Breast epithelium (tissue), 4 donors: ENCODE data around the gene SERTAD1. TPM values are rescaled to one million over a fixed set of nuclear protein-coding genes. Genes with fewer than 3 reads are reported as not detected.
A peak's percentile ranks its signal among the peaks of the same experiment; 100 is the strongest.
"Not testable (repeated sequence)": the region's sequence is repeated elsewhere in the genome, so short reads cannot be mapped to it uniquely, and the experiment has no call there.

Source experiments
- DNase-seq, 2 donors: peaks; one replicate each; pipeline ENCODE4 v3.0.0-alpha.2; 2019; ENCODE audit warnings: low spot score in 2 of 2
- H3K27ac ChIP-seq, 2 donors: fragments of 200-600 bp; sonication (generic) in 1 of 2; one replicate each; pipeline ENCODE4 v1.5.1; 2016 to 2019; ENCODE audit warnings: mild to moderate bottlenecking in 1 of 2
- H3K27me3 ChIP-seq, 2 donors: fragments of 200-600 bp; sonication (generic) in 1 of 2; one replicate each; pipeline versions ENCODE4 v1.5.1 to v1.6.0; 2017 to 2019; ENCODE audit warnings: control low read depth in 1 of 2, mild to moderate bottlenecking in 1 of 2
- H3K36me3 ChIP-seq: fragments of 200-600 bp; one replicate; pipeline ENCODE4 v1.5.1; 2019
- H3K4me1 ChIP-seq, 2 donors: fragments of 200-600 bp; sonication (generic); one replicate each; pipeline ENCODE4 v1.5.1; 2016 to 2019; ENCODE audit warnings: control low read depth in 1 of 2
- H3K4me3 ChIP-seq, 3 donors: fragments of 200-600 bp; sonication (generic); 1 replicate in 2 of 3; 2 replicates in 1 of 3; pipeline ENCODE4 v1.5.1; 2016 to 2019; ENCODE audit warnings: mild to moderate bottlenecking in 3 of 3, moderate library complexity in 2 of 3
- H3K9me3 ChIP-seq, 2 donors: fragments of 200-600 bp; sonication (generic) in 1 of 2; one replicate each; pipeline ENCODE4 v1.5.1; 2016 to 2019; ENCODE audit warnings: control low read depth in 1 of 2
- POLR2A ChIP-seq: fragments of 450-650 bp; IDR thresholded peaks from one replicate; pipeline ENCODE4 v1.6.1; 2016; ENCODE audit warnings: antibody characterized with exemption, mild to moderate bottlenecking, moderate library complexity
- POLR2AphosphoS5 ChIP-seq, 3 donors: sonication (generic); formaldehyde crosslinking; IDR thresholded peaks; one replicate each; pipeline ENCODE4 v1.6.1; 2017; ENCODE audit warnings: antibody characterized with exemption in 3 of 3
- intact Hi-C: fragments of 100-400 bp; cut with DNase I; formaldehyde crosslinking; loops from one replicate; pipeline ENCODE4 v1.15.1; 2023; ENCODE audit warnings: low total_unique reads
- total RNA-seq, 3 donors: library from RNA; depleted of rRNA; stranded (reverse); fragments of >200 nt; gene quantifications; one replicate each; pipeline ENCODE4 v1.1.0, GENCODE V29; 2016
- TF ChIP-seq, protein P1 (sequence below), 3 donors: fragments of 450-650 bp; IDR thresholded peaks; one replicate each; pipeline ENCODE4 v1.5.1; 2016 to 2017; ENCODE audit warnings: antibody characterized with exemption in 3 of 3, mild to moderate bottlenecking in 3 of 3, moderate library complexity in 3 of 3

The SERTAD1 gene
- total RNA-seq, 3 donors from 2014 or later = 10.4 to 25.3 (median 18.0) TPM

DNA sequence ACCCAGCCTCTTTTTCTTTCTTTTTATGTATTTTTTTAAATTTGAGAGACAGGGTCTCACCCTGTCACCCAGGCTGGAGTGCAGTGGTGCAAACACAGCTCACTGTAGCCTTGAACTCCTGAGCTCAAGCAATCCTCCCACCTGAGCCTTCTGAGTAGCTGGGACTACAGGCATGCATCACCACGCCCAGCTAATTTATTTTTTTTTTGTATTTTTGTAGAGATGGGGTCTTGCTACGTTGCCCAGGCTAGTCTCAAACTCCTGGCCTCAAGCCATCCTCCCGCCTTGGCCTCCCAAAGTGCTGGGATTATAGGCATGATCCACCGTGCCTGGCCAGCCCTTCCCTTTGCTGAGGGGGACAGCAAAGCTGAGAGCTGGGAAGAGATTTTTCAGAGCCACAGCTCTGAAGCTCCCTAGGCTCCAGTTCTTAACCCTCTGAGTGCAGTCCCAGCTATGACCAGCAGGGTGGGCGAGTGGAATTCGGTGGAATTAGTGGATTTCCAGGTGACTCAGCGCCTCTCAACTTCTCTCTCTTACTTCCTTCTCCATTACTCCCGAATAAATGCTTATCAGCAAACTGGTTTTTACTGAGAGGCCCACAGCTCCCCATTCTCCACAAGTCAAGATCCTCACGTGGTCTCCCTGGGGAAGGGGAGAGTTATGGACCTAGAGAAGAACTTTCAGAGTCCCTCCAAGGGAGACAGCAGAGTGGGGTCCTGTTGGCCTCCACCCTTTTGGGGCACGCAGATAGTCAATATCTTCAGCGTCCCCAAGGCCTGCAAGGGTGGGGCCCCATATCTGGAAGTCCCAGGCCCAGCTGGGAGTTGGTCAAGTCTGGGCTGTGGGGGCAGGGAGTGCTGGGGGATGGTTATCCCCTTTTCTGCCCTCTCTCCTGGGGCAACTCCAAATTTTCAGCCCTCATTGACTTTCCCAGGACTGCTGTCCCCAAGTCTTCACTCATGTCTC, 38.5 kb upstream of the SERTAD1 start:
- peaks cover 3 to 19% of the 10 kb centered on the region in 2 donors for H3K4me1 ChIP-seq
- DNase-seq = peak; percentile 75 to 86
- TF ChIP-seq, protein P1, sequence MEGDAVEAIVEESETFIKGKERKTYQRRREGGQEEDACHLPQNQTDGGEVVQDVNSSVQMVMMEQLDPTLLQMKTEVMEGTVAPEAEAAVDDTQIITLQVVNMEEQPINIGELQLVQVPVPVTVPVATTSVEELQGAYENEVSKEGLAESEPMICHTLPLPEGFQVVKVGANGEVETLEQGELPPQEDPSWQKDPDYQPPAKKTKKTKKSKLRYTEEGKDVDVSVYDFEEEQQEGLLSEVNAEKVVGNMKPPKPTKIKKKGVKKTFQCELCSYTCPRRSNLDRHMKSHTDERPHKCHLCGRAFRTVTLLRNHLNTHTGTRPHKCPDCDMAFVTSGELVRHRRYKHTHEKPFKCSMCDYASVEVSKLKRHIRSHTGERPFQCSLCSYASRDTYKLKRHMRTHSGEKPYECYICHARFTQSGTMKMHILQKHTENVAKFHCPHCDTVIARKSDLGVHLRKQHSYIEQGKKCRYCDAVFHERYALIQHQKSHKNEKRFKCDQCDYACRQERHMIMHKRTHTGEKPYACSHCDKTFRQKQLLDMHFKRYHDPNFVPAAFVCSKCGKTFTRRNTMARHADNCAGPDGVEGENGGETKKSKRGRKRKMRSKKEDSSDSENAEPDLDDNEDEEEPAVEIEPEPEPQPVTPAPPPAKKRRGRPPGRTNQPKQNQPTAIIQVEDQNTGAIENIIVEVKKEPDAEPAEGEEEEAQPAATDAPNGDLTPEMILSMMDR (IDR thresholded peaks at IDR 0.05) = peak; percentile 79 to 82 (median 81)
- TF ChIP-seq POLR2A (no peak), POLR2AphosphoS5 (IDR thresholded peaks at IDR 0.05) (peak in 1 of 3 donors; percentile 29)
- no peaks in the 10 kb centered on the region for H3K36me3 ChIP-seq
- H3K27me3 ChIP-seq = no peaks in the 10 kb centered on the region
- peak overlapping the region; percentile 61 to 78 (median 78) for H3K4me3 ChIP-seq
- intact Hi-C loops = no loop called here
- no peaks in the 10 kb centered on the region for H3K9me3 ChIP-seq
- H3K27ac ChIP-seq = peak overlapping the region; percentile 92 to 97

GRCh38 chr19:40463587-40464037, 37.8 kb upstream of the SERTAD1 start:
- peak in 1 of 2 donors; percentile 82 for DNase-seq
- intact Hi-C loops, H3K9me3 ChIP-seq, H3K36me3 ChIP-seq, H3K27me3 ChIP-seq: not testable (repeated sequence)
- Histone ChIP-seq H3K4me3 (peak overlapping the region; percentile 22 to 78 (median 61)), H3K27ac (peak overlapping the region; percentile 92 to 97), H3K4me1 (peaks cover 3 to 19% of the 10 kb centered on the region in 2 donors)
- TF ChIP-seq, protein P1 (IDR thresholded peaks at IDR 0.05) = peak in 1 of 3 donors; percentile 46
- TF ChIP-seq POLR2AphosphoS5 (IDR thresholded peaks at IDR 0.05) = peak in 1 of 3 donors; percentile 49

GRCh38 chr19:40461669-40462221, 36.0 kb upstream of the SERTAD1 start:
- no peaks in the 10 kb centered on the region for H3K9me3 ChIP-seq
- peak overlapping the region in 1 of 2 donors; percentile 13 for H3K27ac ChIP-seq
- intact Hi-C loops = no loop called here
- peak; percentile 40 to 63 for DNase-seq
- peaks cover 0 to 19% of the 10 kb centered on the region in 2 donors for H3K4me1 ChIP-seq
- H3K36me3 ChIP-seq = no peaks in the 10 kb centered on the region
- TF ChIP-seq POLR2A (no peak), POLR2AphosphoS5 (IDR thresholded peaks at IDR 0.05) (no peak)
- TF ChIP-seq, protein P1 (IDR thresholded peaks at IDR 0.05) = no peak
- no peaks in the 10 kb centered on the region for H3K27me3 ChIP-seq
- no peak overlapping the region for H3K4me3 ChIP-seq

DNA sequence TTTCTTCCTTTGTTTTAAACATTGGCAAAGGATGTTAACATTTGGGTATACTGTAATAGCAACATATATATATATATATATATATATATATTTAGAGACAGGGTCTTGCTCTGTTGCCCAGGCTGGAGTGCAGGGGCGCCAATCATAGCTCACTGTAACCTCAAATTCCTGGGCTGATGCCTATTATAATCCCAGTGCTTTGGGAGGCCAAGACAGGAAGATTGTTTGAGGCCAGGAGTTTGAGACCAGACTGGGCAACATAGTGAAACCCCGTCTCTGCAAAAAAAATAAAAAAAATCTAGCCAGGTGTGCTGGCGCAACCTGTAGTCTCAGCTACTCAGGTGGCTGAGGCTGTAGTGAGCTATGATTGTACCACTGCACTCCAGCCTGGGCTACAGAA, 34.4 kb upstream of the SERTAD1 start:
- intact Hi-C loops = no loop called here
- H3K36me3 ChIP-seq = no peaks in the 10 kb centered on the region
- no peak overlapping the region for H3K27ac ChIP-seq
- no peak for DNase-seq
- no peak overlapping the region for H3K4me3 ChIP-seq
- peaks cover 0 to 19% of the 10 kb centered on the region in 2 donors for H3K4me1 ChIP-seq
- TF ChIP-seq, protein P1 (IDR thresholded peaks at IDR 0.05) = no peak
- TF ChIP-seq POLR2A (no peak), POLR2AphosphoS5 (IDR thresholded peaks at IDR 0.05) (no peak)
- H3K27me3 ChIP-seq = no peaks in the 10 kb centered on the region
- H3K9me3 ChIP-seq = no peaks in the 10 kb centered on the region

- intact Hi-C loops = no loop called here
- H3K27me3 ChIP-seq = no peaks in the 10 kb centered on the region
- H3K4me1 ChIP-seq = peaks cover 0 to 7% of the 10 kb centered on the region in 2 donors
- no peak for DNase-seq
- H3K9me3 ChIP-seq = no peaks in the 10 kb centered on the region
- H3K4me3 ChIP-seq = no peak overlapping the region
- TF ChIP-seq POLR2A = no peak
- TF ChIP-seq POLR2AphosphoS5 (IDR thresholded peaks at IDR 0.05) = no peak
- TF ChIP-seq, protein P1 (IDR thresholded peaks at IDR 0.05) = no peak
- no peaks in the 10 kb centered on the region for H3K36me3 ChIP-seq
- no peak overlapping the region for H3K27ac ChIP-seq
Observed at GRCh38 chr19:40458597-40458974, 32.8 kb upstream of the SERTAD1 start.
